HL-60/S4 (cell line): ENCODE measurements around the gene ZSWIM7.

Source experiments
- in situ Hi-C: fragments of 300-500 bp; cut with MboI; formaldehyde crosslinking; loops from 2 replicates; pipeline ENCODE4 v1.14.3; 2022; ENCODE audit warnings: low sequenced_read_pairs

The ZSWIM7 gene

GRCh38 chr17:15999974-16000827, 697 bp upstream of the ZSWIM7 start:
- in situ Hi-C loops = loop anchor here (25.0 kb wide), 1 partner anchor 163 kb away; no protein-coding TSS in a partner anchor

GRCh38 chr17:15998031-15998562, 1.4 kb downstream of the ZSWIM7 start:
- in situ Hi-C loops = loop anchor here (25.0 kb wide), 1 partner anchor 161 kb away; no protein-coding TSS in a partner anchor

- in situ Hi-C loops = loop anchor here (25.0 kb wide), 1 partner anchor 159 kb away; no protein-coding TSS in a partner anchor
Measured at GRCh38 chr17:15996322-15996721, 3.2 kb downstream of the ZSWIM7 start.

GRCh38 chr17:15981646-15982580, 17.6 kb downstream of the ZSWIM7 start:
- in situ Hi-C loops = loop anchor here (25.0 kb wide), 1 partner anchor 145 kb away; no protein-coding TSS in a partner anchor

- in situ Hi-C loops = loop anchor here (25.0 kb wide), 1 partner anchor 144 kb away; no protein-coding TSS in a partner anchor
Measured at GRCh38 chr17:15981208-15981607, 18.3 kb downstream of the ZSWIM7 start.

GRCh38 chr17:15979013-15979412, 20.5 kb downstream of the ZSWIM7 start:
- in situ Hi-C loops = loop anchor here (25.0 kb wide), 1 partner anchor 142 kb away; no protein-coding TSS in a partner anchor

- in situ Hi-C loops = loop anchor here (25.0 kb wide), 1 partner anchor 141 kb away; no protein-coding TSS in a partner anchor
Measured at GRCh38 chr17:15978606-15979005, 20.9 kb downstream of the ZSWIM7 start.

- in situ Hi-C loops = loop anchor here (25.0 kb wide), 1 partner anchor 141 kb away; no protein-coding TSS in a partner anchor
Measured at GRCh38 chr17:15977894-15978293, 21.6 kb downstream of the ZSWIM7 start.

- in situ Hi-C loops = no loop called here
Measured at GRCh38 chr17:15973834-15974233, 25.7 kb downstream of the ZSWIM7 start.

GRCh38 chr17:15973016-15973415, 26.5 kb downstream of the ZSWIM7 start:
- in situ Hi-C loops = no loop called here

- in situ Hi-C loops = no loop called here
Measured at GRCh38 chr17:15972497-15972951, 27.0 kb downstream of the ZSWIM7 start.

- in situ Hi-C loops = no loop called here
Measured at GRCh38 chr17:15971882-15972281, 27.6 kb downstream of the ZSWIM7 start.

- in situ Hi-C loops = no loop called here
Measured at GRCh38 chr17:15971098-15971678, 28.3 kb downstream of the ZSWIM7 start.

GRCh38 chr17:15970500-15970899, 29.0 kb downstream of the ZSWIM7 start:
- in situ Hi-C loops = no loop called here

GRCh38 chr17:15969463-15969862, 30.0 kb downstream of the ZSWIM7 start:
- in situ Hi-C loops = no loop called here

- in situ Hi-C loops = no loop called here
Measured at GRCh38 chr17:15967706-15968399, 31.7 kb downstream of the ZSWIM7 start.

- in situ Hi-C loops = no loop called here
Measured at GRCh38 chr17:15966879-15967248, 32.6 kb downstream of the ZSWIM7 start.

GRCh38 chr17:15966183-15966878, 33.2 kb downstream of the ZSWIM7 start:
- in situ Hi-C loops = no loop called here

- in situ Hi-C loops = no loop called here
Measured at GRCh38 chr17:15965528-15965927, 34.0 kb downstream of the ZSWIM7 start.
